ENCODE results near the gene SLC35F3. TPM values are rescaled to one million over a fixed set of nuclear protein-coding genes. Genes with fewer than 3 reads are reported as not detected.

The SLC35F3 gene
- total and polyA plus RNA-seq, 9 of the 15 experiments (the other 6 are each of a cell fraction or from before 2014, with no cell fraction given) = 0.04 to 0.07 (median 0.04) TPM; not detected in 6

- TF ChIP-seq, protein P1, sequence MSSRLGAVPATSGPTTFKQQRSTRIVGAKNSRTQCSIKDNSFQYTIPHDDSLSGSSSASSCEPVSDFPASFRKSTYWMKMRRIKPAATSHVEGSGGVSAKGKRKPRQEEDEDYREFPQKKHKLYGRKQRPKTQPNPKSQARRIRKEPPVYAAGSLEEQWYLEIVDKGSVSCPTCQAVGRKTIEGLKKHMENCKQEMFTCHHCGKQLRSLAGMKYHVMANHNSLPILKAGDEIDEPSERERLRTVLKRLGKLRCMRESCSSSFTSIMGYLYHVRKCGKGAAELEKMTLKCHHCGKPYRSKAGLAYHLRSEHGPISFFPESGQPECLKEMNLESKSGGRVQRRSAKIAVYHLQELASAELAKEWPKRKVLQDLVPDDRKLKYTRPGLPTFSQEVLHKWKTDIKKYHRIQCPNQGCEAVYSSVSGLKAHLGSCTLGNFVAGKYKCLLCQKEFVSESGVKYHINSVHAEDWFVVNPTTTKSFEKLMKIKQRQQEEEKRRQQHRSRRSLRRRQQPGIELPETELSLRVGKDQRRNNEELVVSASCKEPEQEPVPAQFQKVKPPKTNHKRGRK (tag; IDR thresholded peaks at IDR 0.05) = no peak
- no peak for TF ChIP-seq NR2F6 (CRISPR knock-in tag; IDR thresholded peaks at IDR 0.05)
- peak; percentile 52; the same call in 1 of the 2 replicates for TF ChIP-seq ZBTB7A (IDR thresholded peaks at IDR 0.05; ENCODE audit: borderline replicate concordance, control insufficient read depth, low read depth, low read length)
- peak; percentile 67 to 98 for TF ChIP-seq TRIM24 (IDR thresholded peaks at IDR 0.05)
- no peak for TF ChIP-seq TAF15 (IDR thresholded peaks at IDR 0.05; ENCODE audit: low read depth, low read length)
- TF ChIP-seq PHTF2 (CRISPR knock-in tag; IDR thresholded peaks at IDR 0.05) = no peak
- peak; percentile 23; the same call in 1 of the 2 replicates for TF ChIP-seq EHMT2 (IDR thresholded peaks at IDR 0.05)
- TF ChIP-seq ZNF282 (CRISPR knock-in tag; IDR thresholded peaks at IDR 0.05) = peak; percentile 81; the same call in 1 of the 2 replicates
- no peak for TF ChIP-seq ZBTB8A (IDR thresholded peaks at IDR 0.05; ENCODE audit: partially characterized antibody)
- TF ChIP-seq RBM25 (IDR thresholded peaks at IDR 0.05; ENCODE audit: low read depth, low read length, severe bottlenecking) = no peak
- TF ChIP-seq E4F1 (CRISPR knock-in tag; IDR thresholded peaks at IDR 0.05; ENCODE audit: borderline replicate concordance) = no peak
- peak; percentile 60; the same call in 1 of the 2 replicates for TF ChIP-seq TRIM25 (IDR thresholded peaks at IDR 0.05; ENCODE audit: borderline replicate concordance)
- TF ChIP-seq PTRF (tag; IDR thresholded peaks at IDR 0.05) = no peak
- peak in 1 of 2 experiments; percentile 2 for TF ChIP-seq E2F6 (IDR thresholded peaks at IDR 0.05; ENCODE audit: borderline replicate concordance in 1 of 2, extremely low read depth in 1 of 2, insufficient read depth in 1 of 2, insufficient read length in 1 of 2, low read depth in 1 of 2, low read length in 1 of 2, poor library complexity in 1 of 2, severe bottlenecking in 1 of 2)
- TF ChIP-seq, protein P2, sequence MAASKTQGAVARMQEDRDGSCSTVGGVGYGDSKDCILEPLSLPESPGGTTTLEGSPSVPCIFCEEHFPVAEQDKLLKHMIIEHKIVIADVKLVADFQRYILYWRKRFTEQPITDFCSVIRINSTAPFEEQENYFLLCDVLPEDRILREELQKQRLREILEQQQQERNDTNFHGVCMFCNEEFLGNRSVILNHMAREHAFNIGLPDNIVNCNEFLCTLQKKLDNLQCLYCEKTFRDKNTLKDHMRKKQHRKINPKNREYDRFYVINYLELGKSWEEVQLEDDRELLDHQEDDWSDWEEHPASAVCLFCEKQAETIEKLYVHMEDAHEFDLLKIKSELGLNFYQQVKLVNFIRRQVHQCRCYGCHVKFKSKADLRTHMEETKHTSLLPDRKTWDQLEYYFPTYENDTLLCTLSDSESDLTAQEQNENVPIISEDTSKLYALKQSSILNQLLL (CRISPR knock-in tag; IDR thresholded peaks at IDR 0.05; ENCODE audit: borderline replicate concordance) = no peak
- TF ChIP-seq POLR3G (IDR thresholded peaks at IDR 0.05; ENCODE audit: extremely low read depth, insufficient read length, insufficient replicate concordance) = no peak
- TF ChIP-seq ESRRB (CRISPR knock-in tag; IDR thresholded peaks at IDR 0.05; ENCODE audit: borderline replicate concordance) = no peak
- no peak for TF ChIP-seq WHSC1 (IDR thresholded peaks at IDR 0.05; ENCODE audit: low read length)
Observed at GRCh38 chr1:234373064-234373958, 468.8 kb downstream of the SLC35F3 start, which contains the start of gene COA6 (continued).

Data from K562 (cell line).